RKO (cell line): ENCODE data around the gene ACAP3.
"Not testable (repeated sequence)": the region's sequence is repeated elsewhere in the genome, so short reads cannot be mapped to it uniquely, and the experiment has no call there.

ENCODE experiments used
- DNase-seq: peaks from one replicate; pipeline ENCODE4 v3.0.0-alpha.2; 2016; ENCODE audit warnings: low spot score

The ACAP3 gene

GRCh38 chr1:1330366-1331067 is 22.8 kb upstream of the ACAP3 start:
- DNase-seq, result no peak

GRCh38 chr1:1329304-1330210 is 21.8 kb upstream of the ACAP3 start:
- DNase-seq, result no peak

- no peak for DNase-seq
Measured at GRCh38 chr1:1328254-1328653, 20.5 kb upstream of the ACAP3 start.

GRCh38 chr1:1327291-1327690 is 19.6 kb upstream of the ACAP3 start:
- DNase-seq, result no peak

GRCh38 chr1:1326075-1326605 is 18.4 kb upstream of the ACAP3 start:
- no peak for DNase-seq

GRCh38 chr1:1325288-1326074 is 17.8 kb upstream of the ACAP3 start:
- DNase-seq, result peak; percentile 38

GRCh38 chr1:1324524-1325287 is 17.0 kb upstream of the ACAP3 start, which contains the start of the genes CPTP and INTS11:
CPTP (plus strand) TSS chr1:1324802; CDS start chr1:1326911, 2,109 bp downstream.
INTS11 (minus strand) TSS chr1:1324660; CDS start chr1:1324608, 52 bp downstream.
- peak; percentile 92 for DNase-seq

- DNase-seq, result peak; percentile 54
Measured at GRCh38 chr1:1324084-1324523, 16.4 kb upstream of the ACAP3 start.

GRCh38 chr1:1322952-1323351 is 15.2 kb upstream of the ACAP3 start:
- DNase-seq, result no peak

GRCh38 chr1:1322418-1322817 is 14.7 kb upstream of the ACAP3 start:
- no peak for DNase-seq

GRCh38 chr1:1321477-1321876 is 13.7 kb upstream of the ACAP3 start:
- DNase-seq, result no peak

- no peak for DNase-seq
Measured at GRCh38 chr1:1320666-1321448, 13.1 kb upstream of the ACAP3 start.

- no peak for DNase-seq
Measured at GRCh38 chr1:1319646-1319941, 11.9 kb upstream of the ACAP3 start.

GRCh38 chr1:1318777-1319645 is 11.3 kb upstream of the ACAP3 start:
- DNase-seq, result no peak

GRCh38 chr1:1318131-1318652 is 10.5 kb upstream of the ACAP3 start:
- DNase-seq, result peak; percentile 82

- DNase-seq, result no peak
Measured at GRCh38 chr1:1317420-1317819, 9.7 kb upstream of the ACAP3 start.

GRCh38 chr1:1316199-1316598 is 8.5 kb upstream of the ACAP3 start:
- DNase-seq, result not testable (repeated sequence)

GRCh38 chr1:1315435-1315954 is 7.8 kb upstream of the ACAP3 start:
- no peak for DNase-seq
